ENCODE measurements around the gene C6orf58. TPM values are rescaled to one million over a fixed set of nuclear protein-coding genes. Genes with fewer than 3 reads are reported as not detected.
"Not testable (repeated sequence)": the region's sequence is repeated elsewhere in the genome, so short reads cannot be mapped to it uniquely, and the experiment has no call there.

The C6orf58 gene
- total RNA-seq, 4 donors from 2014 or later = not detected

- TF ChIP-seq EP300 (IDR thresholded peaks at IDR 0.05) (no peak), POLR2AphosphoS5 (IDR thresholded peaks at IDR 0.05) (no peak), POLR2A (IDR thresholded peaks at IDR 0.05; ENCODE audit: low read depth) (no peak)
- TF ChIP-seq, protein P1, sequence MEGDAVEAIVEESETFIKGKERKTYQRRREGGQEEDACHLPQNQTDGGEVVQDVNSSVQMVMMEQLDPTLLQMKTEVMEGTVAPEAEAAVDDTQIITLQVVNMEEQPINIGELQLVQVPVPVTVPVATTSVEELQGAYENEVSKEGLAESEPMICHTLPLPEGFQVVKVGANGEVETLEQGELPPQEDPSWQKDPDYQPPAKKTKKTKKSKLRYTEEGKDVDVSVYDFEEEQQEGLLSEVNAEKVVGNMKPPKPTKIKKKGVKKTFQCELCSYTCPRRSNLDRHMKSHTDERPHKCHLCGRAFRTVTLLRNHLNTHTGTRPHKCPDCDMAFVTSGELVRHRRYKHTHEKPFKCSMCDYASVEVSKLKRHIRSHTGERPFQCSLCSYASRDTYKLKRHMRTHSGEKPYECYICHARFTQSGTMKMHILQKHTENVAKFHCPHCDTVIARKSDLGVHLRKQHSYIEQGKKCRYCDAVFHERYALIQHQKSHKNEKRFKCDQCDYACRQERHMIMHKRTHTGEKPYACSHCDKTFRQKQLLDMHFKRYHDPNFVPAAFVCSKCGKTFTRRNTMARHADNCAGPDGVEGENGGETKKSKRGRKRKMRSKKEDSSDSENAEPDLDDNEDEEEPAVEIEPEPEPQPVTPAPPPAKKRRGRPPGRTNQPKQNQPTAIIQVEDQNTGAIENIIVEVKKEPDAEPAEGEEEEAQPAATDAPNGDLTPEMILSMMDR (IDR thresholded peaks at IDR 0.05) = no peak
- WGBS = 61% methylated on average over 2 of the region's 2 CpGs
- Histone ChIP-seq H3K27me3 (no peaks in the 10 kb centered on the region), H3K9me3 (no peaks in the 10 kb centered on the region), H3K4me3 (no peak overlapping the region), H3K4me1 (no peaks in the 10 kb centered on the region), H3K36me3 (no peaks in the 10 kb centered on the region), H3K27ac (replicated peaks in 1 of 4) (no peak overlapping the region)
- no peak for DNase-seq (ENCODE audit: extremely low spot score)
- intact Hi-C loops (cut with DNase I) = no loop called here
Observed at GRCh38 chr6:127587875-127588274, 10.9 kb downstream of the C6orf58 start.

- intact Hi-C loops (cut with DNase I) = no loop called here
- Histone ChIP-seq H3K27me3 (no peaks in the 10 kb centered on the region), H3K27ac (replicated peaks in 1 of 4) (no peak overlapping the region), H3K4me1 (no peaks in the 10 kb centered on the region), H3K36me3 (no peaks in the 10 kb centered on the region), H3K4me3 (no peak overlapping the region), H3K9me3 (no peaks in the 10 kb centered on the region)
- DNase-seq (ENCODE audit: extremely low spot score) = no peak
- TF ChIP-seq, protein P1 (IDR thresholded peaks at IDR 0.05) = no peak
- TF ChIP-seq EP300 (IDR thresholded peaks at IDR 0.05) (no peak), POLR2A (IDR thresholded peaks at IDR 0.05; ENCODE audit: low read depth) (no peak), POLR2AphosphoS5 (IDR thresholded peaks at IDR 0.05) (no peak)
Observed at GRCh38 chr6:127589135-127589534, 12.2 kb downstream of the C6orf58 start.

- WGBS = 79% methylated on average over 1 of the region's 1 CpG
- Histone ChIP-seq H3K36me3 (no peaks in the 10 kb centered on the region), H3K4me3 (no peak overlapping the region), H3K9me3 (no peaks in the 10 kb centered on the region), H3K27me3 (no peaks in the 10 kb centered on the region), H3K27ac (replicated peaks in 1 of 4) (no peak overlapping the region), H3K4me1 (no peaks in the 10 kb centered on the region)
- no peak for TF ChIP-seq POLR2AphosphoS5 (IDR thresholded peaks at IDR 0.05)
- no peak for TF ChIP-seq EP300 (IDR thresholded peaks at IDR 0.05)
- TF ChIP-seq, protein P1 (IDR thresholded peaks at IDR 0.05) = no peak
- no peak for TF ChIP-seq POLR2A (IDR thresholded peaks at IDR 0.05; ENCODE audit: low read depth)
- intact Hi-C loops (cut with DNase I) = no loop called here
- DNase-seq (ENCODE audit: extremely low spot score) = no peak
Observed at GRCh38 chr6:127590344-127590743, 13.4 kb downstream of the C6orf58 start.

DNA sequence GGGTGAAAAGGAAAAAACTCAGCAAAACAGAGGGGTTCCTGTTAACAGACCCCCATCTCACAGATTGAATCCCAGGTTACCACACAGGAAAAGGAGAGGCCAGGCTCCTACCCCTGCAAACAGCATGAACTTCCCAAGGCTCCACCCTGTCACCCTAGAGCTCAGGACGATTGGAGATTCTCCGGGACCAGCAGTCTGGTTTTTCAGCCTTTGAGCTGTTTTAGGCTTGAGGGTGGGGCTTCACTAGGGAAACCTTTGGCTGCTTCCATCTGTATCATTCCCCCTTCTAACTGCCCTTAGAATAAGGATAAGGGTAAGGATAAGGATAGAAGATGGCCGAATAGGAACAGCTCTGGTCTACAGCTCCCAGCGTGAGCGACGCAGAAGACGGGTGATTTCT lies 16.0 kb downstream of the C6orf58 start:
- no peak for TF ChIP-seq POLR2A (IDR thresholded peaks at IDR 0.05; ENCODE audit: low read depth)
- TF ChIP-seq, protein P1 (IDR thresholded peaks at IDR 0.05) = no peak
- no peak for TF ChIP-seq EP300 (IDR thresholded peaks at IDR 0.05)
- no peak for TF ChIP-seq POLR2AphosphoS5 (IDR thresholded peaks at IDR 0.05)
- intact Hi-C loops (cut with DNase I) = no loop called here
- Histone ChIP-seq H3K9me3 (no peaks in the 10 kb centered on the region), H3K27me3 (no peaks in the 10 kb centered on the region), H3K36me3 (no peaks in the 10 kb centered on the region), H3K27ac (replicated peaks in 1 of 4) (no peak overlapping the region), H3K4me1 (no peaks in the 10 kb centered on the region), H3K4me3 (no peak overlapping the region)
- 85% methylated on average over 7 of the region's 7 CpGs for WGBS
- DNase-seq (ENCODE audit: extremely low spot score) = no peak

- H3K27ac ChIP-seq (replicated peaks in 1 of 4); H3K4me3 ChIP-seq; H3K36me3 ChIP-seq; H3K27me3 ChIP-seq; H3K9me3 ChIP-seq; DNase-seq (ENCODE audit: extremely low spot score); H3K4me1 ChIP-seq; intact Hi-C loops (cut with DNase I): not testable (repeated sequence)
- WGBS = 90% methylated on average over 2 of the region's 21 CpGs
Observed at GRCh38 chr6:127593456-127593855, 16.5 kb downstream of the C6orf58 start.

Measured in esophagus muscularis mucosa (tissue), 4 donors.